Heart left ventricle (tissue), 16 donors: ENCODE measurements around the gene DNAJC5. TPM values are rescaled to one million over a fixed set of nuclear protein-coding genes. Genes with fewer than 3 reads are reported as not detected.

Experiments
- ATAC-seq, 4 donors: fragments of 200-7000 bp; cut with Tn5 transposase; one replicate each; pipeline ENCODE4 v1.9.1; 2020 to 2022; ENCODE audit warnings: moderate library complexity in 4 of 4, mild to moderate bottlenecking in 3 of 4, moderate number of reproducible peaks in 1 of 4
- DNase-seq, 5 donors: peaks; one replicate each; pipeline ENCODE4 v3.0.0-alpha.2; 2020
- H3K27ac ChIP-seq, 12 donors: fragments of 200-600 bp; sonication (generic) in 4 of 12; one replicate each; pipeline versions ENCODE4 v1.5.0 to v1.8.0; 2016 to 2022; ENCODE audit warnings: mild to moderate bottlenecking in 2 of 12
- H3K27me3 ChIP-seq, 9 donors: fragments of 200-600 bp; sonication (generic) in 2 of 9; one replicate each; pipeline versions ENCODE4 v1.5.1 to v1.8.0; 2016 to 2022; ENCODE audit warnings: mild to moderate bottlenecking in 3 of 9
- H3K36me3 ChIP-seq, 9 donors: fragments of 200-600 bp; sonication (generic) in 2 of 9; one replicate each; pipeline versions ENCODE4 v1.5.0 to v1.8.0; 2018 to 2022; ENCODE audit warnings: mild to moderate bottlenecking in 2 of 9
- H3K4me1 ChIP-seq, 12 donors: fragments of 200-600 bp; sonication (generic) in 4 of 12; one replicate each; pipeline versions ENCODE4 v1.5.0 to v1.8.0; 2016 to 2022; ENCODE audit warnings: mild to moderate bottlenecking in 3 of 12
- H3K4me3 ChIP-seq, 12 donors: fragments of 200-600 bp; sonication (generic) in 4 of 12; one replicate each; pipeline versions ENCODE4 v1.5.0 to v1.8.0; 2017 to 2022; ENCODE audit warnings: mild to moderate bottlenecking in 9 of 12, moderate library complexity in 4 of 12
- H3K9me3 ChIP-seq, 12 donors: fragments of 200-600 bp; sonication (generic) in 4 of 12; one replicate each; pipeline versions ENCODE4 v1.5.0 to v1.8.0; 2016 to 2022; ENCODE audit warnings: mild to moderate bottlenecking in 1 of 12
- POLR2A ChIP-seq, 2 donors: fragments of 450-650 bp; IDR thresholded peaks; one replicate each; pipeline ENCODE4 v1.6.1; 2017; ENCODE audit warnings: antibody characterized with exemption in 2 of 2, mild to moderate bottlenecking in 2 of 2, moderate library complexity in 2 of 2
- WGBS, 4 donors: extraction: QIAGEN DNeasy Blood & Tissue Kit in 2 of 4; methylation state at CpG; one replicate each; pipeline versions ENCODE4 v1.1.5 to v1.1.7; 2013 to 2018; 5-methylcytosine and 5-hydroxymethylcytosine counted together
- intact Hi-C, 10 donors: fragments of 100-400 bp; cut with DNase I; formaldehyde crosslinking; loops; one replicate each; pipeline versions ENCODE4 v1.11.1 to v1.14.2; 2022
- polyA plus RNA-seq, 2 donors: library from polyadenylated mRNA; stranded (reverse); fragments of 200-250 nt; gene quantifications; one replicate each; pipeline ENCODE4 v1.2.3, GENCODE V29; 2013
- total RNA-seq, 9 donors: library from RNA; depleted of rRNA in 2 of 9; stranded (reverse); fragments of >200 nt in 2 of 9; fragmentation: NEBNext Ultra II Directional in 3 of 9; extraction: Animal tissue kit (Norgen Biotek cat#: 25700) in 3 of 9; gene quantifications; one replicate each; pipeline versions ENCODE4 v1.1.0 to v1.2.4, GENCODE V29; 2016 to 2023
- TF ChIP-seq, protein P1 (sequence below), 12 donors: fragments of 200-600 bp; sonication (generic) in 4 of 12; IDR thresholded peaks; one replicate each; pipeline versions ENCODE4 v1.5.0 to v1.8.0; 2018 to 2022; ENCODE audit warnings: antibody characterized with exemption in 12 of 12, mild to moderate bottlenecking in 5 of 12
- donor health status: ischemic (EF 13 %, LVEDD 7.1; RV severe dilation, severe dysfunction).
- donor health status: healthy with polysubstance abuse.
- donor health status: DM: no; HTN: yes; CAD: no.
- donor health status: DM: no; HTN: no; CAD: no.
- donor health status: ischemic (EF 25% LVEDD 6.9; RV normal size, moderate dysfunction).
- donor health status: ischemic (EF 25% LVEDD 5.7; RV mildly dilated, moderate dysfunction).
- donor health status: healthy.
- donor health status: DM: yes; HTN: yes; CAD: no.
- donor health status: ischemic (EF 35%, LVEDD 5.7; RV mildly dilated, moderate dysfunction).
- donor health status: nonischemic (EF 11% LVEDD 7.7; RV severe dilation, severe dysfunction).
- donor health status: DM: yes; HTN: yes; CAD: no.
- donor health status: PGD.
- donor health status: ischemic (EF 29% LVEDD 5.4; RV normal size, mild dysfunction).
- donor health status: nonischemic (EF 23%, LVEDD 6.1; RV moderate dilation, normal function).

DNAJC5 gene
- total and polyA plus RNA-seq, 11 donors, result 21.1 to 57.1 (median 46.1) TPM

DNA sequence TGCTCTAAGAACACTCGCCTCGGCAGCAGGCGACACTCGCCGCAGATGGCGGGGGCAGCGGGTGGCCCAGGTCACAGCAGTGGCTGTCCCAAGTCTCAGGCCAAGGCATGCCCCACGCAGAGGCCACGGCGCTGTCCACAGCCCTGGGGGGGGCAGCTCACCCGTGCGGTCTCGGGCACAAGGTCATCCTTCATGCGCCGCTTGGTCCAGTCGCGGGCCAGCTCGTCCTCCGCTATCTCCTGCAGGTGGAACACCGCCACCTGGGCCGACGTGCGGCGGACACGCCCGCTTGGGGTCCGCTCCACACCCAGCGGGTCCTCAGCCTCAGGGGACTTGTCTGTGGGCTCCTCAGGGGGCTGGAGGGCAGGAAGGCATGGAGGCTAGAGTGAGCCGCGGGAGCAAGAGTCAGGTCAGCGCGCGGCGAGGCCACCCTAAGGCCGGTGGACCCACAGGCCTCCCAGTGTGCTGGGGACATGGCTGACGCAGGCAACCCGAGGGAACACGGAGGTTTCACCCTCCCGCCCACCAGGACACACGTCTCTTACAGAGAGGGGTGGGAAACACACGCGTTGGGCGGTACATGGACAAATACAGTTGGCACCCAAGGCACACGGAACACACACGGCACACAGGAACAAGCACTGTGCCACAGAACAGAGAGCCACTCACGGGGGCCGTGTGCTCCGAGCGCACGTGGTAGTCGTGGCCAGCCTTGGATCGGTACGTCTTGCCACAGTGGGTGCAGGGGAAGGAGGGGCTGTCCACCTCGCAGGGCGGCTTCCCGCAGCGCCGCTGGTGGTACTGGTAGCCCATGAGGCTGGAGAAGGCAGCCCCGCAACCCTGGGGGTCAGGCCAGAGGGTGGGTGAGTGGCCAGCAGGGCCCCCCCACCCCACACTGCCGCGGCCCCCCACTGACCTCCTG, 67.8 kb downstream of the DNAJC5 start:
- Histone ChIP-seq H3K36me3 (peaks cover 0 to 69% (median 37%) of the 10 kb centered on the region in 9 donors), H3K4me1 (peaks cover 0 to 5% (median 2%) of the 10 kb centered on the region in 12 donors), H3K4me3 (no peak overlapping the region), H3K9me3 (no peaks in the 10 kb centered on the region), H3K27ac (no peak overlapping the region), H3K27me3 (no peaks in the 10 kb centered on the region)
- TF ChIP-seq POLR2A (IDR thresholded peaks at IDR 0.05), result no peak
- TF ChIP-seq, protein P1, sequence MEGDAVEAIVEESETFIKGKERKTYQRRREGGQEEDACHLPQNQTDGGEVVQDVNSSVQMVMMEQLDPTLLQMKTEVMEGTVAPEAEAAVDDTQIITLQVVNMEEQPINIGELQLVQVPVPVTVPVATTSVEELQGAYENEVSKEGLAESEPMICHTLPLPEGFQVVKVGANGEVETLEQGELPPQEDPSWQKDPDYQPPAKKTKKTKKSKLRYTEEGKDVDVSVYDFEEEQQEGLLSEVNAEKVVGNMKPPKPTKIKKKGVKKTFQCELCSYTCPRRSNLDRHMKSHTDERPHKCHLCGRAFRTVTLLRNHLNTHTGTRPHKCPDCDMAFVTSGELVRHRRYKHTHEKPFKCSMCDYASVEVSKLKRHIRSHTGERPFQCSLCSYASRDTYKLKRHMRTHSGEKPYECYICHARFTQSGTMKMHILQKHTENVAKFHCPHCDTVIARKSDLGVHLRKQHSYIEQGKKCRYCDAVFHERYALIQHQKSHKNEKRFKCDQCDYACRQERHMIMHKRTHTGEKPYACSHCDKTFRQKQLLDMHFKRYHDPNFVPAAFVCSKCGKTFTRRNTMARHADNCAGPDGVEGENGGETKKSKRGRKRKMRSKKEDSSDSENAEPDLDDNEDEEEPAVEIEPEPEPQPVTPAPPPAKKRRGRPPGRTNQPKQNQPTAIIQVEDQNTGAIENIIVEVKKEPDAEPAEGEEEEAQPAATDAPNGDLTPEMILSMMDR (IDR thresholded peaks at IDR 0.05), result no peak
- no peak for ATAC-seq
- intact Hi-C loops, result no loop called here
- DNase-seq, result peak in 4 of 5 donors; percentile 18 to 59 (median 28)
- WGBS, 4 donors, result 93 to 96% (median 96%) methylated on average over 38 to 61 of the region's 61 CpGs

DNA sequence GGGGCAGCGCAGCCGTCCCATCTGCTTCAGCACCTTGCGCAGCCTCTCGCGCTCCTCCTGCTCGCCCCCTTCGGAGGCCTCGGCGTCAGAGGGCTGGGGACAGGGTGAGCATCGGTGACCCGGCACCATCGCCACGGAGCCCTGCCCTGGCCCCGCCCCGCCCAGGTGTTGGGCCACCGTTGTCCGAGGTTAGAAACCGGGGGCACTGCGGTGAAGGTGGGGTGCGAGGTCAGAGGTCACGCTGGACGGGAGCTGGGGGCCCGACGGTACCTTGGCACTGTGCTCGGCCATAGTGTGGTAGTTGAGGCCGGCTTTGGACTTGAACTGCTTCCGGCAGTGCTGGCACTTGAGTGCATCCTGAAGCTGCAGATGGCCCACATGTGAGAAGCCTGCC, 68.4 kb downstream of the DNAJC5 start:
- peak in 4 of 5 donors; percentile 15 to 54 (median 22) for DNase-seq
- no peaks in the 10 kb centered on the region for H3K27me3 ChIP-seq
- peaks cover 0 to 69% (median 37%) of the 10 kb centered on the region in 9 donors for H3K36me3 ChIP-seq
- H3K9me3 ChIP-seq, result no peaks in the 10 kb centered on the region
- H3K27ac ChIP-seq, result no peak overlapping the region
- 92 to 96% (median 94%) methylated on average over 12 to 27 of the region's 27 CpGs for WGBS, 4 donors
- H3K4me3 ChIP-seq, result no peak overlapping the region
- peaks cover 0 to 6% (median 2%) of the 10 kb centered on the region in 12 donors for H3K4me1 ChIP-seq
- intact Hi-C loops, result no loop called here
- TF ChIP-seq POLR2A (IDR thresholded peaks at IDR 0.05), result no peak
- TF ChIP-seq, protein P1 (IDR thresholded peaks at IDR 0.05), result no peak
- no peak for ATAC-seq

DNA sequence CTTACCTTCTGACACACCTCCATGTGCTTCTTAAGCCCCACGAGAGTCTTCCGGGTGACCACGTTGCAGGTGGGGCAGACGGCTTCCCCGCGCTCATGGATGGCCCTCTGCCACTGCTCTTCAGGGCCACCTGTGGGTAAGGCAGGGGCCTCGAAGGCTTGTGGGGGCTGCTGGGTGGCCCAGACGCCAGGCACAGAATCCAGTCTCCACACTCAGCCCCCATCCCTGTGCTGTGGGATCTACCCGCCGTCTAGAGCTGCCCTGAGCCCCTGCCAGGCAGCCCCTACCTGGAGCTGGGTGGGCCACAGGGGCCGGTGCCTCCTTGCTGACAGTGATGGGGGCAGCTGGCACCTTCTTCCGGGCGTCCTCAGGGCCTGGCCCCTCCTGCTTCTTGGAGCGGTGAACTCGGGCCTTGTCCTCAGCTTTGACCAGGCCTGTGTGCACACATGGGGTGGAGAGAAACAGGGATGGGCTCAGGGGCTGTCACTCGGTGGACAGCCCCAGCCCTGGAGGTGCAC, 68.9 kb downstream of the DNAJC5 start:
- no peak for ATAC-seq
- peaks cover 0 to 67% (median 37%) of the 10 kb centered on the region in 9 donors for H3K36me3 ChIP-seq
- peaks cover 0 to 11% (median 7%) of the 10 kb centered on the region in 12 donors for H3K4me1 ChIP-seq

More for the DNA sequence above, 68.9 kb downstream of the DNAJC5 start:
- intact Hi-C loops, result no loop called here
- peak in 4 of 5 donors; percentile 17 to 58 (median 20) for DNase-seq
- H3K27me3 ChIP-seq, result no peaks in the 10 kb centered on the region
- TF ChIP-seq, protein P1 (IDR thresholded peaks at IDR 0.05), result no peak
- TF ChIP-seq POLR2A (IDR thresholded peaks at IDR 0.05), result no peak
- H3K27ac ChIP-seq, result no peak overlapping the region
- no peaks in the 10 kb centered on the region for H3K9me3 ChIP-seq
- H3K4me3 ChIP-seq, result no peak overlapping the region
- WGBS, 4 donors, result 91 to 96% (median 93%) methylated on average over 8 to 16 of the region's 16 CpGs
